Measurements from ENCODE around the gene PLEKHA6.

PLEKHA6 gene

GRCh38 chr1:204302769-204303168 is 57.0 kb downstream of the PLEKHA6 start:
- no peaks in the 10 kb centered on the region for H3K4me1 ChIP-seq
- H3K27me3 ChIP-seq (ENCODE audit: low read depth): peaks cover 52% of the 10 kb centered on the region
- H3K9me3 ChIP-seq: no peaks in the 10 kb centered on the region
- DNase-seq (ENCODE audit: low spot score in 2 of 2): no peak
- in situ Hi-C loops (cut with MboI; ENCODE audit: low sequenced_read_pairs): no loop called here
- H3K36me3 ChIP-seq (replicated peaks): no peaks in the 10 kb centered on the region
- no peak overlapping the region for H3K4me3 ChIP-seq

- peaks cover 43% of the 10 kb centered on the region for H3K27me3 ChIP-seq (ENCODE audit: low read depth)
- H3K9me3 ChIP-seq: no peaks in the 10 kb centered on the region
- H3K4me1 ChIP-seq: no peaks in the 10 kb centered on the region
- H3K4me3 ChIP-seq: no peak overlapping the region
- no peaks in the 10 kb centered on the region for H3K36me3 ChIP-seq (replicated peaks)
- in situ Hi-C loops (cut with MboI; ENCODE audit: low sequenced_read_pairs): no loop called here
- no peak for DNase-seq (ENCODE audit: low spot score in 2 of 2)
Observed at GRCh38 chr1:204301171-204301957, 58.4 kb downstream of the PLEKHA6 start.

GRCh38 chr1:204299814-204300365 is 59.8 kb downstream of the PLEKHA6 start:
- in situ Hi-C loops (cut with MboI; ENCODE audit: low sequenced_read_pairs): no loop called here
- H3K4me3 ChIP-seq: no peak overlapping the region
- H3K27me3 ChIP-seq (ENCODE audit: low read depth): peaks cover 41% of the 10 kb centered on the region
- H3K9me3 ChIP-seq: no peaks in the 10 kb centered on the region
- H3K36me3 ChIP-seq (replicated peaks): no peaks in the 10 kb centered on the region
- no peaks in the 10 kb centered on the region for H3K4me1 ChIP-seq
- DNase-seq (ENCODE audit: low spot score in 2 of 2): no peak

GRCh38 chr1:204296431-204296988 is 63.2 kb downstream of the PLEKHA6 start:
- Histone ChIP-seq H3K36me3 (replicated peaks) (no peaks in the 10 kb centered on the region), H3K4me3 (no peak overlapping the region), H3K9me3 (no peaks in the 10 kb centered on the region), H3K4me1 (no peaks in the 10 kb centered on the region), H3K27me3 (ENCODE audit: low read depth) (peaks cover 45% of the 10 kb centered on the region)
- in situ Hi-C loops (cut with MboI; ENCODE audit: low sequenced_read_pairs): no loop called here
- DNase-seq (ENCODE audit: low spot score in 2 of 2): no peak

GRCh38 chr1:204295671-204296070 is 64.1 kb downstream of the PLEKHA6 start:
- in situ Hi-C loops (cut with MboI; ENCODE audit: low sequenced_read_pairs): no loop called here
- H3K9me3 ChIP-seq: no peaks in the 10 kb centered on the region
- no peaks in the 10 kb centered on the region for H3K4me1 ChIP-seq

GRCh38 chr1:204294357-204294756 is 65.4 kb downstream of the PLEKHA6 start:
- Histone ChIP-seq H3K4me3 (no peak overlapping the region), H3K4me1 (no peaks in the 10 kb centered on the region), H3K27me3 (ENCODE audit: low read depth) (peaks cover 36% of the 10 kb centered on the region), H3K9me3 (no peaks in the 10 kb centered on the region), H3K36me3 (replicated peaks) (no peaks in the 10 kb centered on the region)
- no peak for DNase-seq (ENCODE audit: low spot score in 2 of 2)
- in situ Hi-C loops (cut with MboI; ENCODE audit: low sequenced_read_pairs): no loop called here

More at GRCh38 chr1:204295671-204296070, 64.1 kb downstream of the PLEKHA6 start:
- DNase-seq (ENCODE audit: low spot score in 2 of 2): no peak
- H3K27me3 ChIP-seq (ENCODE audit: low read depth): peaks cover 40% of the 10 kb centered on the region
- H3K36me3 ChIP-seq (replicated peaks): no peaks in the 10 kb centered on the region
- H3K4me3 ChIP-seq: no peak overlapping the region

- in situ Hi-C loops (cut with MboI; ENCODE audit: low sequenced_read_pairs): no loop called here
- H3K4me3 ChIP-seq: no peak overlapping the region
- H3K4me1 ChIP-seq: no peaks in the 10 kb centered on the region
- H3K36me3 ChIP-seq (replicated peaks): no peaks in the 10 kb centered on the region
- H3K27me3 ChIP-seq (ENCODE audit: low read depth): peaks cover 40% of the 10 kb centered on the region
- no peaks in the 10 kb centered on the region for H3K9me3 ChIP-seq
- no peak for DNase-seq (ENCODE audit: low spot score in 2 of 2)
Observed at GRCh38 chr1:204293605-204294337, 66.0 kb downstream of the PLEKHA6 start.

- Histone ChIP-seq H3K4me1 (no peaks in the 10 kb centered on the region), H3K4me3 (no peak overlapping the region), H3K27me3 (ENCODE audit: low read depth) (peaks cover 43% of the 10 kb centered on the region), H3K36me3 (replicated peaks) (no peaks in the 10 kb centered on the region), H3K9me3 (no peaks in the 10 kb centered on the region)
- DNase-seq (ENCODE audit: low spot score in 2 of 2): no peak
- in situ Hi-C loops (cut with MboI; ENCODE audit: low sequenced_read_pairs): no loop called here
Observed at GRCh38 chr1:204292740-204293139, 67.0 kb downstream of the PLEKHA6 start.

- in situ Hi-C loops (cut with MboI; ENCODE audit: low sequenced_read_pairs): no loop called here
- no peaks in the 10 kb centered on the region for H3K4me1 ChIP-seq
- no peak overlapping the region for H3K4me3 ChIP-seq
- peaks cover 58% of the 10 kb centered on the region for H3K27me3 ChIP-seq (ENCODE audit: low read depth)
- no peaks in the 10 kb centered on the region for H3K36me3 ChIP-seq (replicated peaks)
- no peaks in the 10 kb centered on the region for H3K9me3 ChIP-seq
- no peak for DNase-seq (ENCODE audit: low spot score in 2 of 2)
Observed at GRCh38 chr1:204289280-204289679, 70.4 kb downstream of the PLEKHA6 start.

GRCh38 chr1:204288021-204288588 is 71.6 kb downstream of the PLEKHA6 start:
- H3K27me3 ChIP-seq (ENCODE audit: low read depth): peaks cover 59% of the 10 kb centered on the region
- no peaks in the 10 kb centered on the region for H3K4me1 ChIP-seq
- no peak overlapping the region for H3K4me3 ChIP-seq
- H3K9me3 ChIP-seq: no peaks in the 10 kb centered on the region
- peak in 1 of 2 experiments; percentile 25 for DNase-seq (ENCODE audit: low spot score in 2 of 2)
- no peaks in the 10 kb centered on the region for H3K36me3 ChIP-seq (replicated peaks)
- in situ Hi-C loops (cut with MboI; ENCODE audit: low sequenced_read_pairs): no loop called here

GRCh38 chr1:204287466-204287891 is 72.2 kb downstream of the PLEKHA6 start:
- Histone ChIP-seq H3K9me3 (no peaks in the 10 kb centered on the region), H3K4me1 (no peaks in the 10 kb centered on the region), H3K36me3 (replicated peaks) (no peaks in the 10 kb centered on the region), H3K27me3 (ENCODE audit: low read depth) (peaks cover 59% of the 10 kb centered on the region), H3K4me3 (no peak overlapping the region)
- DNase-seq (ENCODE audit: low spot score in 2 of 2): no peak
- in situ Hi-C loops (cut with MboI; ENCODE audit: low sequenced_read_pairs): no loop called here

GRCh38 chr1:204286831-204287421 is 72.8 kb downstream of the PLEKHA6 start:
- DNase-seq (ENCODE audit: low spot score in 2 of 2): no peak
- Histone ChIP-seq H3K4me3 (no peak overlapping the region), H3K27me3 (ENCODE audit: low read depth) (peaks cover 53% of the 10 kb centered on the region), H3K9me3 (no peaks in the 10 kb centered on the region), H3K4me1 (no peaks in the 10 kb centered on the region), H3K36me3 (replicated peaks) (no peaks in the 10 kb centered on the region)
- in situ Hi-C loops (cut with MboI; ENCODE audit: low sequenced_read_pairs): no loop called here

- in situ Hi-C loops (cut with MboI; ENCODE audit: low sequenced_read_pairs): no loop called here
- no peak overlapping the region for H3K4me3 ChIP-seq
Observed at GRCh38 chr1:204286315-204286714, 73.4 kb downstream of the PLEKHA6 start.

More at GRCh38 chr1:204286315-204286714, 73.4 kb downstream of the PLEKHA6 start:
- H3K4me1 ChIP-seq: no peaks in the 10 kb centered on the region
- no peaks in the 10 kb centered on the region for H3K9me3 ChIP-seq
- peaks cover 47% of the 10 kb centered on the region for H3K27me3 ChIP-seq (ENCODE audit: low read depth)
- H3K36me3 ChIP-seq (replicated peaks): no peaks in the 10 kb centered on the region
- DNase-seq (ENCODE audit: low spot score in 2 of 2): no peak

Data from HAP-1 (cell line).